Duodenal mucosa (tissue), 2 donors: ENCODE measurements around the gene FAIM.
"Not testable (repeated sequence)": the region's sequence is repeated elsewhere in the genome, so short reads cannot be mapped to it uniquely, and the experiment has no call there.

Experiments
- H3K27ac ChIP-seq: one replicate; pipeline ENCODE4 v1.7.0; 2013; ENCODE audit warnings: low read depth, low read length
- H3K27me3 ChIP-seq, 2 donors: one replicate each; pipeline ENCODE4 v1.7.0; 2013; ENCODE audit warnings: low read length in 2 of 2, control low read depth in 1 of 2; ENCODE audit not compliant: insufficient read depth in 2 of 2, control insufficient read depth in 1 of 2
- H3K36me3 ChIP-seq, 2 donors: one replicate each; pipeline ENCODE4 v1.7.0; 2013; ENCODE audit warnings: low read length in 2 of 2, control low read depth in 1 of 2; ENCODE audit not compliant: insufficient read depth in 2 of 2, control insufficient read depth in 1 of 2
- H3K4me1 ChIP-seq, 2 donors: one replicate each; pipeline ENCODE4 v1.7.0; 2013; ENCODE audit warnings: low read length in 2 of 2, control low read depth in 1 of 2; ENCODE audit not compliant: insufficient read depth in 2 of 2, control insufficient read depth in 1 of 2
- H3K4me3 ChIP-seq, 2 donors: one replicate each; pipeline ENCODE4 v1.7.0; 2013; ENCODE audit warnings: low read length in 2 of 2, low read depth in 1 of 2
- H3K9ac ChIP-seq, 2 donors: one replicate each; pipeline ENCODE4 v1.7.0; 2013; ENCODE audit warnings: low read length in 2 of 2, low read depth in 1 of 2
- H3K9me3 ChIP-seq, 2 donors: one replicate each; pipeline ENCODE4 v1.7.0; 2013; ENCODE audit warnings: low read length in 2 of 2, control low read depth in 1 of 2; ENCODE audit not compliant: control insufficient read depth in 1 of 2

FAIM gene

DNA sequence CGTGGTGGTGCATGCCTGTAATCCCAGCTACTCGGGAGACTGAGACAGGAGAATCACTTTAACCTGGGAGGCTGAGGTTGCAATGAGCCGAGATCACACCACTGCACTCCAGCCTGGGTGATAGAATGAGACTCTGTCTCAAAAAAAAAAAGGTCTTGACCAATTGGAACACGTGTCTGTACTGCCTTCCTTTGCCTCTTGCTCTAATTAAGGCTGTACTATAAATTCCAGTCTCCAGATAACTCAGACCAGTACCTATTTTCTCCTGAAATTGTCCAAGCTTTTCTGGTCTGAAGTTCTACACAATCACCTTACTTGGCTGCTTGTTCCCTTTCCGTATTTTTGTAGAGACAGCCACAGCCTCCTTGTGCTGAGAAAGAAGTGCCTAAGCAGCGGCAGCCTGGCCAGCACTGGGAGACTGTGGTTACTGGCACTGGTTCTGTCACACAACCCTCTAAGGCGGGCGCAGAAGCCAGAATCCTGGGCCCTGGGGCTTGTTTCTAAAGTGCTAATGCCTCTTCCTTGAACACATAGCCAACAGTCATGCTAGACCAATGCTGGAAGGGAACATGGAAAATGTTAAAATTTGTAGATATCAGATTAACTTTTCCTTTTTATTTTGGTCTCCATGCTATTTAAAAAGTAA is 8.3 kb upstream of the FAIM start:
- H3K36me3 ChIP-seq: no peaks in the 10 kb centered on the region
- peaks cover 0 to 4% of the 10 kb centered on the region in 2 donors for H3K4me1 ChIP-seq
- no peak overlapping the region for H3K27ac ChIP-seq
- no peaks in the 10 kb centered on the region for H3K27me3 ChIP-seq
- peaks cover 0 to 6% of the 10 kb centered on the region in 2 donors for H3K9me3 ChIP-seq
- H3K9ac ChIP-seq: no peak overlapping the region
- H3K4me3 ChIP-seq: no peak overlapping the region

DNA sequence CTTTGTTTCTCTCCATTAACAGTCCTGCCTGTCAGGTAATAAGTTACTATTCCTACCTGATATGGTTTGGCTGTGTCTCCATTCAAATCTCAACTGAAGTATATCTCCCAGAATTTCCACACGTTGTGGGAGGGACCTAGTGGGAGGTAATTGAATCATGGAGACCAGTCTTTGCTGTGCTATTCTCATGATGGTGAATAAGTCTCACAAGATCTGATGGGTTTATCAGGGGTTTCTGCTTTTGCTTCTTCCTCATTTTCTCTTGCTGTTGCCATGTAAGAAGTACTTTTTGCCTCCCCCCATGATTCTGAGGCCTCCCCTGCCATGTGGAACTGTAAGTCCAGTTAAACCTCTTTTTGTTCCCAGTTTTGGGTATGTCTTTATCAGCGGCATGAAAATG is 6.9 kb upstream of the FAIM start:
- not testable (repeated sequence) for H3K27me3 ChIP-seq, H3K4me3 ChIP-seq, H3K9me3 ChIP-seq, H3K27ac ChIP-seq, H3K9ac ChIP-seq, H3K4me1 ChIP-seq, H3K36me3 ChIP-seq

DNA sequence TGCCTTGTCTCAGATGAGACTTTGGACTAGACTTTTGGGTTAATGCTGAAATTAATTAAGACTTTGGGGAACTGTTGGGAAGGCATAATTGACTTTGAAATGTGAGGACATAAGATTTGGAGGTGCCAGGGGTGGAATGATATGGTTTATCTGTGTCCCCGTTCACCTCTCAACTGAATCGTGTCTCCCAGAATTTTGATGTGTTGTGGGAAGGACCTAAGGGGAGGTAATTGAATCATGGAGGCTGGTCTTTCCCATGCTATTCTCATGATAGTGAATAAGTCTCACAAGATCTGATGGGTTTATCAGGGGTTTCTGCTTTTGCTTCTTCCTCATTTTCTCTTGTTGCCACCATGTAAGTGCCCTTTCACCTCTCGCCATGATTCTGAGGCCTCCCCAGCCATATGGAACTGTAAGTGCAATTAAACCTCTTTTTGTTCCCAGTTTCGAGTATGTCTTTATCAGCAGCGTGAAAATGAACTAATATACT is 4.4 kb upstream of the FAIM start:
- H3K9ac ChIP-seq, H3K4me1 ChIP-seq, H3K27me3 ChIP-seq, H3K9me3 ChIP-seq, H3K36me3 ChIP-seq, H3K4me3 ChIP-seq, H3K27ac ChIP-seq: not testable (repeated sequence)

GRCh38 chr3:138609898-138610266 is 1.3 kb downstream of the FAIM start:
- H3K27me3 ChIP-seq: no peaks in the 10 kb centered on the region
- H3K4me1 ChIP-seq: peaks cover 11 to 16% of the 10 kb centered on the region in 2 donors
- no peaks in the 10 kb centered on the region for H3K36me3 ChIP-seq
- no peaks in the 10 kb centered on the region for H3K9me3 ChIP-seq
- peak overlapping the region; percentile 83 to 91 for H3K4me3 ChIP-seq
- no peak overlapping the region for H3K27ac ChIP-seq
- peak overlapping the region; percentile 60 to 80 for H3K9ac ChIP-seq

GRCh38 chr3:138615462-138615861 is 6.9 kb downstream of the FAIM start:
- Histone ChIP-seq H3K9ac (no peak overlapping the region), H3K4me1 (no peaks in the 10 kb centered on the region), H3K36me3 (no peaks in the 10 kb centered on the region), H3K4me3 (no peak overlapping the region), H3K27me3 (no peaks in the 10 kb centered on the region), H3K9me3 (no peaks in the 10 kb centered on the region), H3K27ac (no peak overlapping the region)

DNA sequence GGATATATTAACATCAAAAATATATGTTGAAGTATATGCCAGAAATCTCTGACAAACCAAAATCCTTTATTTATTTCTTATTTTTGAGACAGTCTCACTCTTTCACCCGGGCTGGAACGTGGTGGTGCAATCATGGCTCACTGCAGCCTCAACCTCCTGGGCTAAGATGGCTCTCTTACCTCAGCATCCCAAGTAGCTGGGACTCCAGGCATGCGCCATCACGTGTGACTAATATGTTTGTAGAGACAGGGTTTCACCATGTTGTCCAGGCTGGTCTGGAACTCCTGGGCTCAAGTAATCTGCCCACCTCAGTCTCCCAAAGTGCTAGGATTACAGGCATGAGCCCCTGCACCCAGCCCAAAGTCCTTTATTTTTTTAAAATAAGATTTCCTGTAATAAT is 11.9 kb downstream of the FAIM start:
- Histone ChIP-seq H3K27me3 (no peaks in the 10 kb centered on the region), H3K36me3 (no peaks in the 10 kb centered on the region), H3K9ac (no peak overlapping the region), H3K4me3 (no peak overlapping the region), H3K4me1 (no peaks in the 10 kb centered on the region), H3K9me3 (no peaks in the 10 kb centered on the region), H3K27ac (no peak overlapping the region)

- H3K36me3 ChIP-seq: peaks cover 0 to 3% of the 10 kb centered on the region in 2 donors
- H3K4me1 ChIP-seq: no peaks in the 10 kb centered on the region
- no peak overlapping the region for H3K9ac ChIP-seq
- no peak overlapping the region for H3K4me3 ChIP-seq
- H3K27ac ChIP-seq: no peak overlapping the region
- H3K27me3 ChIP-seq: no peaks in the 10 kb centered on the region
- no peaks in the 10 kb centered on the region for H3K9me3 ChIP-seq
These were observed 15.9 kb downstream of the FAIM start for GRCh38 chr3:138624518-138624917.

GRCh38 chr3:138625707-138626365 is 17.3 kb downstream of the FAIM start:
- Histone ChIP-seq H3K36me3 (peaks cover 3 to 4% of the 10 kb centered on the region in 2 donors), H3K9me3 (no peaks in the 10 kb centered on the region), H3K9ac (no peak overlapping the region), H3K4me1 (no peaks in the 10 kb centered on the region), H3K4me3 (no peak overlapping the region), H3K27me3 (no peaks in the 10 kb centered on the region), H3K27ac (no peak overlapping the region)

DNA sequence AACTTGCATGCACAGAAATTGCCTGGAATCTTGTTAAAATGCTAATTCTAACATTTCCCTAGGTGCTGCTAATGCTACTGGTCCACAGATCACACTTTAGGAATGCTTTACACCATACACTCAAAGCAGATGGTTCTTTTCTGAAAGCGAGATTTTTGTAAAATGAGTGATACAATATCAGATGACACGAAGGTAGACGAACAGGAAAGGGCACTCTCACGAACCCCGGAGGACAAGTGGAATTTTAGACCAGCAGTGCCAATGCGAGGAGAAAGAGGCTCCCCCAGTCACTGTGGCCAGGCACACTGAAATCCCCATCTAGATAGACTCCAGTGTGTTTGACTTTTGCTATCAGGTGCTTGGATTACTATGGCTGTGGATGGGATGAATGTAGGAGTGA is 21.0 kb downstream of the FAIM start:
- Histone ChIP-seq H3K36me3 (peaks cover 3 to 7% of the 10 kb centered on the region in 2 donors), H3K4me1 (no peaks in the 10 kb centered on the region), H3K27ac (no peak overlapping the region)

GRCh38 chr3:138638641-138639040 is 30.1 kb downstream of the FAIM start:
- H3K4me1 ChIP-seq: no peaks in the 10 kb centered on the region
- no peak overlapping the region for H3K4me3 ChIP-seq
- H3K27ac ChIP-seq: no peak overlapping the region
- no peaks in the 10 kb centered on the region for H3K27me3 ChIP-seq
- H3K9ac ChIP-seq: no peak overlapping the region
- H3K9me3 ChIP-seq: peaks cover 5 to 9% of the 10 kb centered on the region in 2 donors
- no peaks in the 10 kb centered on the region for H3K36me3 ChIP-seq

More for the DNA sequence above, 21.0 kb downstream of the FAIM start:
- Histone ChIP-seq H3K9ac (no peak overlapping the region), H3K4me3 (no peak overlapping the region), H3K9me3 (no peaks in the 10 kb centered on the region), H3K27me3 (no peaks in the 10 kb centered on the region)
